CD14-positive monocyte (primary cell): Measurements from ENCODE around the gene TMA7B. TPM values are rescaled to one million over a fixed set of nuclear protein-coding genes. Genes with fewer than 3 reads are reported as not detected.

ENCODE experiments used
- DNase-seq, 3 donors: peaks; one replicate each; pipeline ENCODE4 v3.0.0-alpha.2; 2011 to 2022
- H2AFZ ChIP-seq: 2 replicates; pipeline ENCODE4 v1.6.0; 2012; ENCODE audit warnings: mild to moderate bottlenecking, low read depth, low read length, inconsistent platforms; ENCODE audit not compliant: insufficient read depth, poor library complexity, severe bottlenecking
- H3K27ac ChIP-seq, 2 donors: 1 replicate in 1 of 2; 2 replicates in 1 of 2; pipeline ENCODE4 v1.5.1; 2012 to 2013; ENCODE audit warnings: low read length in 2 of 2, control low read depth in 1 of 2, inconsistent platforms in 1 of 2, low read depth in 1 of 2, mild to moderate bottlenecking in 1 of 2
- H3K27me3 ChIP-seq, 2 donors: one replicate each; pipeline versions ENCODE4 v1.6.0 to v1.6.1; 2011 to 2013; ENCODE audit warnings: low read length in 2 of 2; ENCODE audit not compliant: control insufficient read depth in 2 of 2, insufficient read depth in 2 of 2
- H3K36me3 ChIP-seq, 2 donors: replicated peaks in 1 of 2; 1 replicate in 1 of 2; 2 replicates in 1 of 2; pipeline versions ENCODE4 v1.5.1 to v1.6.1; 2012 to 2013; ENCODE audit warnings: low read length in 2 of 2, control low read depth in 1 of 2, inconsistent platforms in 1 of 2, mild to moderate bottlenecking in 1 of 2; ENCODE audit not compliant: insufficient read depth in 2 of 2, control insufficient read depth in 1 of 2
- H3K4me1 ChIP-seq, 2 donors: 1 replicate in 1 of 2; 2 replicates in 1 of 2; pipeline versions ENCODE4 v1.5.1 to v1.6.1; 2012 to 2013; ENCODE audit warnings: low read length in 2 of 2, control low read depth in 1 of 2, inconsistent platforms in 1 of 2, mild to moderate bottlenecking in 1 of 2, moderate library complexity in 1 of 2; ENCODE audit not compliant: insufficient read depth in 2 of 2, control insufficient read depth in 1 of 2
- H3K4me2 ChIP-seq: replicated peaks from 2 replicates; pipeline ENCODE3; 2012; ENCODE audit warnings: low read length, moderate library complexity, mild to moderate bottlenecking; ENCODE audit not compliant: poor library complexity, severe bottlenecking; ENCODE audit errors: extremely low read depth
- H3K4me3 ChIP-seq, 3 experiments: fragments of 200-600 bp in 1 of 3; sonication (generic) in 1 of 3; replicated peaks in 1 of 3; 1 replicate in 2 of 3; 2 replicates in 1 of 3; pipeline ENCODE4 v1.5.1; 2011 to 2013; ENCODE audit warnings: low read length in 3 of 3, mild to moderate bottlenecking in 3 of 3, control low read depth in 2 of 3, low read depth in 2 of 3, inconsistent platforms in 1 of 3, moderate library complexity in 1 of 3
- H3K79me2 ChIP-seq: 2 replicates; pipeline ENCODE4 v1.6.0; 2012; ENCODE audit warnings: mild to moderate bottlenecking, control low read depth, inconsistent platforms, low read length, moderate library complexity; ENCODE audit not compliant: insufficient read depth
- H3K9ac ChIP-seq: 2 replicates; pipeline ENCODE4 v1.6.0; 2017; ENCODE audit warnings: low read length, mild to moderate bottlenecking; ENCODE audit not compliant: insufficient read depth, poor library complexity, severe bottlenecking
- H3K9me3 ChIP-seq, 2 donors: replicated peaks in 1 of 2; 1 replicate in 1 of 2; 2 replicates in 1 of 2; pipeline versions ENCODE4 v1.5.1 to v1.6.1; 2012 to 2013; ENCODE audit warnings: low read length in 2 of 2, control low read depth in 1 of 2; ENCODE audit not compliant: control insufficient read depth in 1 of 2, insufficient read depth in 1 of 2
- H4K20me1 ChIP-seq: 2 replicates; pipeline ENCODE4 v1.6.0; 2012; ENCODE audit warnings: mild to moderate bottlenecking, low read length, control low read depth, moderate library complexity; ENCODE audit not compliant: insufficient read depth
- H3K27ac Mint-ChIP-seq, 7 donors: one replicate each; pipeline ENCODE4 v1.8.0; 2020; ENCODE audit warnings: mild to moderate bottlenecking in 7 of 7, mixed read lengths in 7 of 7, moderate library complexity in 6 of 7, inconsistent platforms in 2 of 7
- H3K27me3 Mint-ChIP-seq, 3 donors: one replicate each; pipeline ENCODE4 v1.8.0; 2021 to 2022; ENCODE audit warnings: low read depth in 3 of 3, mild to moderate bottlenecking in 3 of 3, mixed read lengths in 3 of 3, moderate library complexity in 3 of 3, inconsistent platforms in 1 of 3
- H3K36me3 Mint-ChIP-seq, 2 donors: one replicate each; pipeline ENCODE4 v1.8.0; 2020; ENCODE audit warnings: mixed read lengths in 2 of 2, inconsistent platforms in 1 of 2, mild to moderate bottlenecking in 1 of 2
- H3K4me1 Mint-ChIP-seq: one replicate; pipeline ENCODE4 v1.8.0; 2020; ENCODE audit warnings: mild to moderate bottlenecking, mixed read lengths
- H3K4me3 Mint-ChIP-seq, 2 donors: one replicate each; pipeline ENCODE4 v1.8.0; 2020; ENCODE audit warnings: mild to moderate bottlenecking in 2 of 2, mixed read lengths in 2 of 2, moderate library complexity in 1 of 2
- H3K9me3 Mint-ChIP-seq, 7 donors: one replicate each; pipeline ENCODE4 v1.8.0; 2020 to 2022; ENCODE audit warnings: mixed read lengths in 7 of 7, mild to moderate bottlenecking in 6 of 7, moderate library complexity in 6 of 7, inconsistent platforms in 2 of 7
- WGBS: methylation state at CpG from one replicate; pipeline ENCODE4 v1.1.5; 2013; ENCODE audit warnings: missing lambda C conversion rate; ENCODE audit not compliant: insufficient coverage; 5-methylcytosine and 5-hydroxymethylcytosine counted together
- intact Hi-C, 2 donors: fragments of 100-400 bp; cut with micrococcal nuclease; formaldehyde crosslinking; loops; one replicate each; pipeline versions ENCODE4 v1.15.0 to v1.15.1; 2023
- polyA plus RNA-seq, 3 donors: library from polyadenylated mRNA; depleted of rRNA in 1 of 3; unstranded in 2 of 3; stranded (reverse) in 1 of 3; fragments of 300-500 nt in 2 of 3; fragments of >200 nt in 1 of 3; fragmentation: Illumina TruSeq in 2 of 3; gene quantifications; 1 replicate in 2 of 3; 2 replicates in 1 of 3; pipeline ENCODE4 v1.2.3, GENCODE V29; 2012 to 2021
- TF ChIP-seq, protein P1 (sequence below): fragments of 200-600 bp; IDR thresholded peaks from one replicate; pipeline ENCODE4 v1.8.0; 2022; ENCODE audit warnings: antibody characterized with exemption, mild to moderate bottlenecking

The TMA7B gene
- polyA plus RNA-seq, 3 donors = 0.13 TPM; not detected in 2

DNA sequence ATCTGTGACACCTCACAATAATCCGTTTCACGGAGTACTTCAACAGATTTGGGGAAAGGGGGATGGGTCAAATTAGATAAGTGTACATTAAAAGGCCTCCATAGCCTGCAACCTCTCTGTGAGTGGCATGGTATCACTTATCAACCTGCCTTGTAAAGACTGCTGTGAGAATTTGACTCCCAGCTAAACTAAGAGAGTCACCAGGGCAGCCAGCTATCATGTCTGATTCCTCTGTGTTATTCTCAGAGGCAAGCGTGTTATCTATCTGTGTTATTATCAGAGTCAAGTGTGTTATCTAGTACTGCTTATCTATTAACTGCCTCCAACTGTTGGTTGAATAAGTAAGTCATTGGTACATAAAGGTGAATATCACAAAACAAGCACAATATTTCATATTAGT lies 30.5 kb downstream of the TMA7B start:
- Mint-ChIP-seq H3K27ac (peak overlapping the region in 1 of 7 donors; percentile 60), H3K27me3 (peaks cover 47 to 65% (median 56%) of the 10 kb centered on the region in 3 donors), H3K4me1 (peaks cover 7% of the 10 kb centered on the region), H3K36me3 (peaks cover 0 to 5% of the 10 kb centered on the region in 2 donors), H3K4me3 (no peak overlapping the region), H3K9me3 (peaks cover 0 to 7% (median 2%) of the 10 kb centered on the region in 7 donors)
- H3K9ac ChIP-seq = no peak overlapping the region
- TF ChIP-seq, protein P1, sequence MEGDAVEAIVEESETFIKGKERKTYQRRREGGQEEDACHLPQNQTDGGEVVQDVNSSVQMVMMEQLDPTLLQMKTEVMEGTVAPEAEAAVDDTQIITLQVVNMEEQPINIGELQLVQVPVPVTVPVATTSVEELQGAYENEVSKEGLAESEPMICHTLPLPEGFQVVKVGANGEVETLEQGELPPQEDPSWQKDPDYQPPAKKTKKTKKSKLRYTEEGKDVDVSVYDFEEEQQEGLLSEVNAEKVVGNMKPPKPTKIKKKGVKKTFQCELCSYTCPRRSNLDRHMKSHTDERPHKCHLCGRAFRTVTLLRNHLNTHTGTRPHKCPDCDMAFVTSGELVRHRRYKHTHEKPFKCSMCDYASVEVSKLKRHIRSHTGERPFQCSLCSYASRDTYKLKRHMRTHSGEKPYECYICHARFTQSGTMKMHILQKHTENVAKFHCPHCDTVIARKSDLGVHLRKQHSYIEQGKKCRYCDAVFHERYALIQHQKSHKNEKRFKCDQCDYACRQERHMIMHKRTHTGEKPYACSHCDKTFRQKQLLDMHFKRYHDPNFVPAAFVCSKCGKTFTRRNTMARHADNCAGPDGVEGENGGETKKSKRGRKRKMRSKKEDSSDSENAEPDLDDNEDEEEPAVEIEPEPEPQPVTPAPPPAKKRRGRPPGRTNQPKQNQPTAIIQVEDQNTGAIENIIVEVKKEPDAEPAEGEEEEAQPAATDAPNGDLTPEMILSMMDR = no peak
- H3K9me3 ChIP-seq = no peaks in the 10 kb centered on the region
- H4K20me1 ChIP-seq = no peaks in the 10 kb centered on the region
- intact Hi-C loops = loop anchor here in 1 of 2 donors (10.0 kb wide), 1 partner anchor 56 kb away; no protein-coding TSS in a partner anchor
- WGBS = no CpG with 5 or more reads among the region's 3 CpGs
- no peak for DNase-seq
- peaks cover 28 to 46% of the 10 kb centered on the region in 2 donors for H3K27me3 ChIP-seq
- H2AFZ ChIP-seq = no peak overlapping the region
- H3K79me2 ChIP-seq = no peaks in the 10 kb centered on the region
- H3K36me3 ChIP-seq = no peaks in the 10 kb centered on the region
- no peak overlapping the region for H3K27ac ChIP-seq
- H3K4me1 ChIP-seq = peaks cover 7 to 13% of the 10 kb centered on the region in 2 donors
- H3K4me3 ChIP-seq = no peak overlapping the region
- no peak overlapping the region for H3K4me2 ChIP-seq

DNA sequence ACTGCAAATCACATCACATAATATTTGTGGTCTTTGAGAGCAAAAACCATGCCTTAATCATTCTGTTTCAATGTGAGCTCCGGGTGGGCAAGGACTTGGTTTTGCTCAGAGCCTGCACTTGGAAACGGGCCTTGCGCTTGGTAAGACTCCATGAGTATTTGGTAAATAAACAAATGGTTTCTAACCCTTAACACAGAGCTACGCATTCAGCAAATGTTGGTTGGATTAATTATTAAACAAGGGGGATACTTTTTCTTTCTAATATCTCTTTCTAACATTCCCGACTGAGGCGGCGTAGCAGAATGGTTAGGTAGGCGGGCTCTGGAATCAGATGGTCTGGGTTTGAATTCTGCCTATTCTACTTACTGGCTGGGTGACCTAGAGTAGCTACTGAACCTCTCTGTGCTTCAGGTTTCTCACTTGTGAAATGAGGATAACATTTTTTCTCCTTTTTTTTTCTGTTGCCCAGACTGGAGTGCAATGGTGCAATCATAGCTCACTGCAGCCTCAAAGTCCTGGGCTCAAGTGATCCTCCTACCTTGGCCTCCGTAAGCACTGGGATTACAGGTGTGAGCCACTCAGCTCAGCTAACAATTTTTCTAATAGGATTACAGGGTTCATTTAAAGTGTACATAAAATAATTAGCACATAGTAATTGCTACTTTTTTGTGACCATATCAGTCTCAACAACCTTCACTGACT lies 31.1 kb downstream of the TMA7B start:
- Histone ChIP-seq H3K4me1 (peaks cover 7 to 13% of the 10 kb centered on the region in 2 donors), H3K36me3 (no peaks in the 10 kb centered on the region), H2AFZ (no peak overlapping the region), H3K27ac (no peak overlapping the region), H3K27me3 (peaks cover 29 to 52% of the 10 kb centered on the region in 2 donors), H3K4me3 (no peak overlapping the region), H3K4me2 (no peak overlapping the region), H3K9me3 (no peaks in the 10 kb centered on the region), H4K20me1 (no peaks in the 10 kb centered on the region), H3K9ac (no peak overlapping the region), H3K79me2 (no peaks in the 10 kb centered on the region)
- Mint-ChIP-seq H3K27ac (no peak overlapping the region), H3K4me1 (peaks cover 7% of the 10 kb centered on the region), H3K9me3 (peaks cover 0 to 7% (median 2%) of the 10 kb centered on the region in 7 donors), H3K4me3 (no peak overlapping the region), H3K36me3 (peaks cover 0 to 5% of the 10 kb centered on the region in 2 donors), H3K27me3 (peaks cover 48 to 65% (median 57%) of the 10 kb centered on the region in 3 donors)
- no peak for DNase-seq
- intact Hi-C loops = loop anchor here in 1 of 2 donors (10.0 kb wide), 1 partner anchor 57 kb away; no protein-coding TSS in a partner anchor
- no CpG with 5 or more reads among the region's 9 CpGs for WGBS
- TF ChIP-seq, protein P1 = no peak
